ENCODE results near the gene AP4M1. TPM values are rescaled to one million over a fixed set of nuclear protein-coding genes. Genes with fewer than 3 reads are reported as not detected.
A peak's percentile ranks its signal among the peaks of the same experiment; 100 is the strongest.

The AP4M1 gene
- total and polyA plus RNA-seq, 9 of the 15 experiments (the other 6 are each of a cell fraction or from before 2014, with no cell fraction given) = 1.3 to 30.9 (median 14.1) TPM

- TF ChIP-seq, protein P1, sequence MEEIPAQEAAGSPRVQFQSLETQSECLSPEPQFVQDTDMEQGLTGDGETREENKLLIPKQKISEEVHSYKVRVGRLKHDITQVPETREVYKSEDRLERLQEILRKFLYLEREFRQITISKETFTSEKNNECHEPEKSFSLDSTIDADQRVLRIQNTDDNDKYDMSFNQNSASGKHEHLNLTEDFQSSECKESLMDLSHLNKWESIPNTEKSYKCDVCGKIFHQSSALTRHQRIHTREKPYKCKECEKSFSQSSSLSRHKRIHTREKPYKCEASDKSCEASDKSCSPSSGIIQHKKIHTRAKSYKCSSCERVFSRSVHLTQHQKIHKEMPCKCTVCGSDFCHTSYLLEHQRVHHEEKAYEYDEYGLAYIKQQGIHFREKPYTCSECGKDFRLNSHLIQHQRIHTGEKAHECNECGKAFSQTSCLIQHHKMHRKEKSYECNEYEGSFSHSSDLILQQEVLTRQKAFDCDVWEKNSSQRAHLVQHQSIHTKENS (CRISPR knock-in tag; IDR thresholded peaks at IDR 0.05) = no peak
- TF ChIP-seq KDM5B (IDR thresholded peaks at IDR 0.05; ENCODE audit: insufficient replicate concordance, low read depth, low read length) (peak; percentile 87), FIP1L1 (IDR thresholded peaks at IDR 0.05; ENCODE audit: low read depth, low read length, poor library complexity, severe bottlenecking) (peak; percentile 75), CEBPB (tag; IDR thresholded peaks at IDR 0.05) (no peak), MTA3 (IDR thresholded peaks at IDR 0.05; ENCODE audit: borderline replicate concordance) (peak; percentile 98), FOXM1 (IDR thresholded peaks at IDR 0.05; ENCODE audit: low read depth) (no peak), FOXM1 (CRISPR knock-in tag; IDR thresholded peaks at IDR 0.05; ENCODE audit: low read depth) (no peak; the same call in 1 of the 2 replicates), ZNF668 (CRISPR knock-in tag; IDR thresholded peaks at IDR 0.05) (peak; percentile 74; the same call in 1 of the 2 replicates), SREBF1 (IDR thresholded peaks at IDR 0.05; ENCODE audit: borderline replicate concordance, low read depth, low read length) (0 out of 2 replicates have a peak, but pooled peaks have one; percentile 37), ZNF133 (CRISPR knock-in tag; IDR thresholded peaks at IDR 0.05) (no peak), ZNF395 (CRISPR knock-in tag; IDR thresholded peaks at IDR 0.05) (peak; percentile 95), OTX1 (CRISPR knock-in tag; IDR thresholded peaks at IDR 0.05) (no peak; the same call in 1 of the 2 replicates), ZNF57 (CRISPR knock-in tag; IDR thresholded peaks at IDR 0.05) (peak; percentile 6; the same call in 1 of the 2 replicates), HNRNPLL (IDR thresholded peaks at IDR 0.05; ENCODE audit: low read depth, low read length, poor library complexity, severe bottlenecking) (peak; percentile 39), ZNF384 (IDR thresholded peaks at IDR 0.05; ENCODE audit: low read depth, low read length) (no peak; the same call in none of the 2 replicates), ESRRB (CRISPR knock-in tag; IDR thresholded peaks at IDR 0.05; ENCODE audit: borderline replicate concordance) (no peak), TAF9B (IDR thresholded peaks at IDR 0.05; ENCODE audit: partially characterized antibody) (peak; percentile 96)
- TF ChIP-seq, protein P2, sequence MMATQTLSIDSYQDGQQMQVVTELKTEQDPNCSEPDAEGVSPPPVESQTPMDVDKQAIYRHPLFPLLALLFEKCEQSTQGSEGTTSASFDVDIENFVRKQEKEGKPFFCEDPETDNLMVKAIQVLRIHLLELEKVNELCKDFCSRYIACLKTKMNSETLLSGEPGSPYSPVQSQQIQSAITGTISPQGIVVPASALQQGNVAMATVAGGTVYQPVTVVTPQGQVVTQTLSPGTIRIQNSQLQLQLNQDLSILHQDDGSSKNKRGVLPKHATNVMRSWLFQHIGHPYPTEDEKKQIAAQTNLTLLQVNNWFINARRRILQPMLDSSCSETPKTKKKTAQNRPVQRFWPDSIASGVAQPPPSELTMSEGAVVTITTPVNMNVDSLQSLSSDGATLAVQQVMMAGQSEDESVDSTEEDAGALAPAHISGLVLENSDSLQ (IDR thresholded peaks at IDR 0.05) = 0 out of 2 replicates have a peak, but pooled peaks have one; percentile 20
- TF ChIP-seq, protein P3, sequence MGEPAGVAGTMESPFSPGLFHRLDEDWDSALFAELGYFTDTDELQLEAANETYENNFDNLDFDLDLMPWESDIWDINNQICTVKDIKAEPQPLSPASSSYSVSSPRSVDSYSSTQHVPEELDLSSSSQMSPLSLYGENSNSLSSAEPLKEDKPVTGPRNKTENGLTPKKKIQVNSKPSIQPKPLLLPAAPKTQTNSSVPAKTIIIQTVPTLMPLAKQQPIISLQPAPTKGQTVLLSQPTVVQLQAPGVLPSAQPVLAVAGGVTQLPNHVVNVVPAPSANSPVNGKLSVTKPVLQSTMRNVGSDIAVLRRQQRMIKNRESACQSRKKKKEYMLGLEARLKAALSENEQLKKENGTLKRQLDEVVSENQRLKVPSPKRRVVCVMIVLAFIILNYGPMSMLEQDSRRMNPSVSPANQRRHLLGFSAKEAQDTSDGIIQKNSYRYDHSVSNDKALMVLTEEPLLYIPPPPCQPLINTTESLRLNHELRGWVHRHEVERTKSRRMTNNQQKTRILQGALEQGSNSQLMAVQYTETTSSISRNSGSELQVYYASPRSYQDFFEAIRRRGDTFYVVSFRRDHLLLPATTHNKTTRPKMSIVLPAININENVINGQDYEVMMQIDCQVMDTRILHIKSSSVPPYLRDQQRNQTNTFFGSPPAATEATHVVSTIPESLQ (CRISPR knock-in tag; IDR thresholded peaks at IDR 0.05) = 0 out of 2 replicates have a peak, but pooled peaks have one; percentile 26
- TF ChIP-seq, protein P4, sequence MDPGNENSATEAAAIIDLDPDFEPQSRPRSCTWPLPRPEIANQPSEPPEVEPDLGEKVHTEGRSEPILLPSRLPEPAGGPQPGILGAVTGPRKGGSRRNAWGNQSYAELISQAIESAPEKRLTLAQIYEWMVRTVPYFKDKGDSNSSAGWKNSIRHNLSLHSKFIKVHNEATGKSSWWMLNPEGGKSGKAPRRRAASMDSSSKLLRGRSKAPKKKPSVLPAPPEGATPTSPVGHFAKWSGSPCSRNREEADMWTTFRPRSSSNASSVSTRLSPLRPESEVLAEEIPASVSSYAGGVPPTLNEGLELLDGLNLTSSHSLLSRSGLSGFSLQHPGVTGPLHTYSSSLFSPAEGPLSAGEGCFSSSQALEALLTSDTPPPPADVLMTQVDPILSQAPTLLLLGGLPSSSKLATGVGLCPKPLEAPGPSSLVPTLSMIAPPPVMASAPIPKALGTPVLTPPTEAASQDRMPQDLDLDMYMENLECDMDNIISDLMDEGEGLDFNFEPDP (CRISPR knock-in tag; IDR thresholded peaks at IDR 0.05) = no peak
Observed at GRCh38 chr7:100088621-100089457, 12.6 kb upstream of the AP4M1 start, which contains the start of gene COPS6 (continued).

All from K562 (cell line).